Activated CD8-positive, alpha-beta T cell treated with anti-CD3 and anti-CD28 coated beads for 36 hours (primary cell): Measurements from ENCODE around the gene CDC25A. TPM values are rescaled to one million over a fixed set of nuclear protein-coding genes. Genes with fewer than 3 reads are reported as not detected.

Experiments used
- ATAC-seq: fragments of 200-7000 bp; cut with Tn5 transposase; one replicate; pipeline ENCODE4 v1.10.0; 2021; ENCODE audit warnings: mild to moderate bottlenecking, moderate library complexity
- CTCF ChIA-PET: fragments of 350-600 bp; sonication (Branson Sonifier 250); formaldehyde crosslinking; loops from one replicate; lab custom pipeline; 2021; ENCODE audit warnings: antibody characterized with exemption; lab: Charles Lee
- POLR2A ChIA-PET: fragments of 350-600 bp; sonication (Branson Sonifier 250); formaldehyde crosslinking; loops from one replicate; lab custom pipeline; 2021; ENCODE audit warnings: antibody characterized with exemption; lab: Charles Lee
- DNase-seq: peaks from one replicate; pipeline ENCODE4 v3.0.0-alpha.2; 2020
- H3K27ac Mint-ChIP-seq: one replicate; pipeline ENCODE4 v1.8.0; 2021; ENCODE audit warnings: mild to moderate bottlenecking, mixed read lengths
- H3K27me3 Mint-ChIP-seq: one replicate; pipeline ENCODE4 v1.8.0; 2021; ENCODE audit warnings: mixed read lengths
- H3K36me3 Mint-ChIP-seq: one replicate; pipeline ENCODE4 v1.8.0; 2021; ENCODE audit warnings: low read depth, mixed read lengths
- H3K4me1 Mint-ChIP-seq: one replicate; pipeline ENCODE4 v1.8.0; 2021; ENCODE audit warnings: low read depth, mixed read lengths
- H3K4me3 Mint-ChIP-seq: one replicate; pipeline ENCODE4 v1.8.0; 2021; ENCODE audit warnings: mild to moderate bottlenecking, moderate library complexity, mixed read lengths
- H3K9me3 Mint-ChIP-seq: one replicate; pipeline ENCODE4 v1.8.0; 2021; ENCODE audit warnings: mixed read lengths
- CTCF ChIP-seq: fragments of 200-600 bp; IDR thresholded peaks from one replicate; pipeline ENCODE4 v1.8.0; 2022; ENCODE audit warnings: antibody characterized with exemption, mild to moderate bottlenecking
- intact Hi-C: fragments of 100-400 bp; cut with micrococcal nuclease; formaldehyde crosslinking; loops from one replicate; pipeline ENCODE4 v1.10.0; 2022
- total RNA-seq, 2 experiments: library from RNA; stranded (reverse); gene quantifications; one replicate each; pipeline ENCODE4 v1.2.3, GENCODE V29; 2021

Gene CDC25A
- total RNA-seq, 2 experiments from 2014 or later, result 34.1 to 38.4 TPM

GRCh38 chr3:48186631-48187300 lies 1.5 kb downstream of the CDC25A start:
- peaks cover 8% of the 10 kb centered on the region for H3K27me3 Mint-ChIP-seq
- DNase-seq (peak; percentile 7), ATAC-seq (no peak)
- no peak for TF ChIP-seq CTCF
- peaks cover 18% of the 10 kb centered on the region for H3K4me1 Mint-ChIP-seq
- ChIA-PET CTCF (interaction anchor here (1.0 kb wide), 1 partner anchor 249 kb away, joined by 4 read pairs; no protein-coding TSS in a partner anchor), POLR2A (interaction anchor here (0.7 to 2.6 kb wide), 8 partner anchors 22 to 362 kb away, joined by 3 to 17 read pairs (median 5); partner anchors contain the start of genes NME6 and ZNF589)
- peaks cover 59% of the 10 kb centered on the region for H3K36me3 Mint-ChIP-seq
- intact Hi-C loops, result no loop called here
- peak overlapping the region; percentile 97 for H3K4me3 Mint-ChIP-seq
- H3K27ac Mint-ChIP-seq, result peak overlapping the region; percentile 84
- no peaks in the 10 kb centered on the region for H3K9me3 Mint-ChIP-seq

- no peak overlapping the region for H3K27ac Mint-ChIP-seq
- CTCF ChIA-PET, result interaction anchor here (2.7 kb wide), 1 partner anchor 251 kb away, joined by 11 read pairs; no protein-coding TSS in a partner anchor
Measured at GRCh38 chr3:48185129-48185528, 3.1 kb downstream of the CDC25A start.

GRCh38 chr3:48184299-48184698 lies 3.9 kb downstream of the CDC25A start:
- no peak for TF ChIP-seq CTCF
- Mint-ChIP-seq H3K9me3 (no peaks in the 10 kb centered on the region), H3K36me3 (peaks cover 80% of the 10 kb centered on the region), H3K27ac (no peak overlapping the region), H3K27me3 (peaks cover 8% of the 10 kb centered on the region), H3K4me1 (peaks cover 18% of the 10 kb centered on the region), H3K4me3 (no peak overlapping the region)
- DNase-seq, result no peak
- no peak for ATAC-seq
- intact Hi-C loops, result no loop called here
- CTCF ChIA-PET, result interaction anchor here (1.4 to 2.7 kb wide), 2 partner anchors 27 to 252 kb away, joined by 5 to 11 read pairs; no protein-coding TSS in a partner anchor
- POLR2A ChIA-PET, result interaction anchor here (0.5 to 2.5 kb wide), 2 partner anchors 10 to 25 kb away, joined by 3 to 6 read pairs; no protein-coding TSS in a partner anchor

More at GRCh38 chr3:48185129-48185528, 3.1 kb downstream of the CDC25A start:
- peaks cover 8% of the 10 kb centered on the region for H3K27me3 Mint-ChIP-seq
- intact Hi-C loops, result no loop called here
- H3K4me1 Mint-ChIP-seq, result peaks cover 18% of the 10 kb centered on the region
- H3K9me3 Mint-ChIP-seq, result no peaks in the 10 kb centered on the region
- H3K4me3 Mint-ChIP-seq, result no peak overlapping the region
- H3K36me3 Mint-ChIP-seq, result peaks cover 73% of the 10 kb centered on the region
- POLR2A ChIA-PET, result interaction anchor here (0.6 to 0.7 kb wide), 3 partner anchors 28 to 858 kb away, joined by 3 to 4 read pairs (median 3); no protein-coding TSS in a partner anchor
- ATAC-seq, result no peak
- DNase-seq, result no peak
- TF ChIP-seq CTCF, result no peak

- TF ChIP-seq CTCF, result no peak
- Mint-ChIP-seq H3K36me3 (peaks cover 89% of the 10 kb centered on the region), H3K27me3 (no peaks in the 10 kb centered on the region), H3K27ac (no peak overlapping the region), H3K9me3 (no peaks in the 10 kb centered on the region), H3K4me3 (no peak overlapping the region), H3K4me1 (peaks cover 3% of the 10 kb centered on the region)
- no peak for ATAC-seq
- ChIA-PET CTCF (no interaction called here), POLR2A (interaction anchor here (1.1 kb wide), 1 partner anchor 13 kb away, joined by 3 read pairs; no protein-coding TSS in a partner anchor)
- no peak for DNase-seq
- intact Hi-C loops, result no loop called here
Measured at GRCh38 chr3:48180531-48181253, 7.5 kb downstream of the CDC25A start.
